HEK293 (cell line): ENCODE data around the gene DMC1.

Experiments
- CTCF ChIA-PET: fragments of 350-600 bp; formaldehyde crosslinking; extraction: SDS; loops from one replicate; lab custom pipeline; 2021; ENCODE audit warnings: antibody characterized with exemption; lab: Yijun Ruan, JAX
- POLR2A ChIA-PET: fragments of 300-600 bp; formaldehyde crosslinking; extraction: SDS; loops from one replicate; lab custom pipeline; 2020; ENCODE audit warnings: antibody characterized with exemption, inconsistent platforms; lab: Yijun Ruan, JAX
- H3K27ac ChIP-seq: fragments of 200-500 bp; sonication (Bioruptor generic); 2 replicates; pipeline ENCODE4 v1.5.1; 2014; ENCODE audit warnings: low read depth, low read length, control low read depth, inconsistent platforms; ENCODE audit errors: extremely low read depth
- H3K36me3 ChIP-seq, 2 experiments: fragments of 200-500 bp in 1 of 2; sonication (Bioruptor generic) in 1 of 2; 1 replicate in 1 of 2; 2 replicates in 1 of 2; pipeline ENCODE4 v1.5.1; 2014 to 2017; ENCODE audit warnings: inconsistent platforms in 2 of 2, low read length in 2 of 2; ENCODE audit not compliant: control insufficient read depth in 2 of 2, insufficient read depth in 1 of 2
- H3K4me1 ChIP-seq: fragments of 200-500 bp; sonication (Bioruptor generic); 2 replicates; pipeline ENCODE4 v1.5.1; 2014; ENCODE audit warnings: mild to moderate bottlenecking, low read length, inconsistent platforms; ENCODE audit not compliant: control insufficient read depth, insufficient read depth
- H3K4me3 ChIP-seq: 2 replicates; pipeline ENCODE4 v1.5.1; 2011; ENCODE audit warnings: low read depth, mild to moderate bottlenecking, control low read depth, low read length, moderate library complexity
- H3K9me3 ChIP-seq: fragments of 200-500 bp; sonication (Bioruptor generic); 2 replicates; pipeline ENCODE4 v1.5.1; 2014; ENCODE audit warnings: low read depth, low read length, inconsistent platforms; ENCODE audit not compliant: control insufficient read depth, insufficient read depth
- FEZF1 ChIP-seq: fragments of 450-650 bp; formaldehyde crosslinking; IDR thresholded peaks from 2 replicates; pipeline ENCODE4 v1.5.1; 2016; ENCODE audit warnings: missing biosample characterization, missing genetic modification characterization
- GLIS1 ChIP-seq: fragments of 450-650 bp; formaldehyde crosslinking; IDR thresholded peaks from 2 replicates; pipeline ENCODE4 v1.5.1; 2016; ENCODE audit warnings: missing biosample characterization, missing genetic modification characterization
- HOXC10 ChIP-seq: sonication (generic); formaldehyde crosslinking; IDR thresholded peaks from 2 replicates; pipeline ENCODE4 v1.8.1; 2023; ENCODE audit warnings: mild to moderate bottlenecking, missing genetic modification reagents
- HOXD13 ChIP-seq: sonication (generic); formaldehyde crosslinking; IDR thresholded peaks from 2 replicates; pipeline ENCODE4 v1.8.0; 2022; ENCODE audit warnings: missing genetic modification reagents, borderline replicate concordance
- ZBTB17 ChIP-seq: fragments of 450-650 bp; formaldehyde crosslinking; IDR thresholded peaks from 2 replicates; pipeline ENCODE4 v1.5.1; 2016; ENCODE audit warnings: missing biosample characterization, missing genetic modification characterization
- ZNF169 ChIP-seq: fragments of 450-650 bp; formaldehyde crosslinking; IDR thresholded peaks from 2 replicates; pipeline ENCODE4 v1.5.1; 2016; ENCODE audit warnings: missing biosample characterization, missing genetic modification characterization
- ZNF391 ChIP-seq: fragments of 450-650 bp; formaldehyde crosslinking; IDR thresholded peaks from 2 replicates; pipeline ENCODE4 v1.5.1; 2016; ENCODE audit warnings: low read depth, missing biosample characterization, missing genetic modification characterization, borderline replicate concordance
- ZNF530 ChIP-seq: fragments of 450-650 bp; formaldehyde crosslinking; IDR thresholded peaks from 2 replicates; pipeline ENCODE4 v1.5.1; 2016; ENCODE audit warnings: low read depth, missing biosample characterization, missing genetic modification characterization
- ZNF558 ChIP-seq: fragments of 450-650 bp; formaldehyde crosslinking; IDR thresholded peaks from 2 replicates; pipeline ENCODE4 v1.5.1; 2016; ENCODE audit warnings: missing biosample characterization, missing genetic modification characterization
- ZNF561 ChIP-seq: fragments of 450-650 bp; IDR thresholded peaks from 2 replicates; pipeline ENCODE4 v1.5.1; 2018; ENCODE audit warnings: missing biosample characterization, missing genetic modification characterization, borderline replicate concordance
- ZNF768 ChIP-seq: fragments of 450-650 bp; formaldehyde crosslinking; IDR thresholded peaks from 2 replicates; pipeline ENCODE4 v1.5.1; 2018; ENCODE audit warnings: missing biosample characterization, mild to moderate bottlenecking, missing genetic modification characterization
- TF ChIP-seq, protein P1 (sequence below): fragments of 450-650 bp; IDR thresholded peaks from 2 replicates; pipeline ENCODE4 v1.5.1; 2018; ENCODE audit warnings: missing biosample characterization, missing genetic modification characterization
- TF ChIP-seq, protein P2 (sequence below): fragments of 450-650 bp; formaldehyde crosslinking; IDR thresholded peaks from 2 replicates; pipeline ENCODE4 v1.5.1; 2016; ENCODE audit warnings: missing biosample characterization, missing genetic modification characterization, borderline replicate concordance

DMC1 gene

DNA sequence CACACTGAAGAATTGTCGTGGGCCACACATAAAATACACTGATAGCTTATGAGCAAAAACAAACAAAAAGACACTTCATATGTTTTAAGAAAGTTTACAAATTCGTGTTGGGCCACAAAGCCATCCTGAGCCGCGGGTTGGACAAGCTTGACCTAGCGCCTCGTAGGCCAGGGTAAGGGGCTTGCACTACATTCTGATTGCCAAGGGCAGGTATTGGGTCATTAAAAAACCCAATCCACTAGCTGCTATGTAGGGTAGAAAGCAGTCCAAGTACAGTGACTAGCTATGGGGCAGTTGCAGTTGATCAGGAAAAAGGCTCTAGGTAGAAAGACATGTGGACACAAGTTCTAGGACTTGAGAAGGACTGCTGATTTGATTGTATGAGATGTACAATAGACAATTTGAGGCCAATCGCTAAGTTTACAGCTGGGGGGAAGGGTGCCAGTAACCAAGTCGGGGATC is 88.1 kb downstream of the DMC1 start:
- TF ChIP-seq, protein P1, sequence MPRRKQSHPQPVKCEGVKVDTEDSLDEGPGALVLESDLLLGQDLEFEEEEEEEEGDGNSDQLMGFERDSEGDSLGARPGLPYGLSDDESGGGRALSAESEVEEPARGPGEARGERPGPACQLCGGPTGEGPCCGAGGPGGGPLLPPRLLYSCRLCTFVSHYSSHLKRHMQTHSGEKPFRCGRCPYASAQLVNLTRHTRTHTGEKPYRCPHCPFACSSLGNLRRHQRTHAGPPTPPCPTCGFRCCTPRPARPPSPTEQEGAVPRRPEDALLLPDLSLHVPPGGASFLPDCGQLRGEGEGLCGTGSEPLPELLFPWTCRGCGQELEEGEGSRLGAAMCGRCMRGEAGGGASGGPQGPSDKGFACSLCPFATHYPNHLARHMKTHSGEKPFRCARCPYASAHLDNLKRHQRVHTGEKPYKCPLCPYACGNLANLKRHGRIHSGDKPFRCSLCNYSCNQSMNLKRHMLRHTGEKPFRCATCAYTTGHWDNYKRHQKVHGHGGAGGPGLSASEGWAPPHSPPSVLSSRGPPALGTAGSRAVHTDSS (tag by site-specific recombination), result no peak
- TF ChIP-seq HOXC10 (CRISPR knock-in tag) (no peak), ZNF169 (tag by site-specific recombination) (no peak), ZNF558 (peak; percentile 91)
- no peaks in the 10 kb centered on the region for H3K4me1 ChIP-seq
- POLR2A ChIA-PET, result interaction anchor here (1.3 to 1.8 kb wide), 5 partner anchors 8 to 88 kb away, joined by 3 to 6 read pairs (median 5); partner anchors contain the start of gene DMC1
- no peak overlapping the region for H3K27ac ChIP-seq
- H3K36me3 ChIP-seq, result peaks cover 57 to 70% of the 10 kb centered on the region in 2 experiments
- no peak overlapping the region for H3K4me3 ChIP-seq
- CTCF ChIA-PET, result no interaction called here
- no peaks in the 10 kb centered on the region for H3K9me3 ChIP-seq

DNA sequence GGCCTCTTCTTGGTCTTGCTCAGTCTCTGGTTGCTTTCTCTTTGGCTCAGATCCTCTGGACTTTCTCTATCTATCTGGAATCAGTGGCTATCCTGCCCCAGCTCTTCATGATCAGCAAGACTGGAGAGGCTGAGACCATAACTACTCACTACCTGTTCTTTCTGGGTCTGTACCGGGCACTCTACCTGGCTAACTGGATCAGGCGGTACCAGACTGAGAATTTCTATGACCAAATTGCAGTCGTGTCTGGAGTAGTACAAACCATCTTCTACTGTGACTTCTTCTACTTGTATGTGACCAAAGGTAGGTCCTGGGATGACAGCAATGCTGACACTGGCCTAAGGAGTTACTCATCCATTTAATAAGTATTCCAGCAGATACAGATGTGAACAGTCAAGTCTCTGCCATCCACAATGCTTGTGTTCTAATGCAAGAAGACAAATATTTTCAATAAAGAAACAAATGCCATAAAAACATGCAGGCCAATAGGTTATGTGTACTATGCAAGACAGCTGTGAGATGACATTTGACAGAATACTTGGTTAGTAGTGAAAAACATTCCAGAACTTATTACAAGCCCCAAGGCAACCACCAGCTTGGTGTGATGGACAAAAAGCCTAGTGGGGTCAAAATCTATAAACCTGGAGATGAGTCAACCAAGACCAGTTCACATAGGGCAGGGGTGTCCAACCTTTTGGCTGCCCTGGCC is 88.7 kb downstream of the DMC1 start:
- H3K9me3 ChIP-seq, result no peaks in the 10 kb centered on the region
- no peak for TF ChIP-seq ZNF391 (tag by site-specific recombination)
- 0 out of 2 replicates have a peak, but pooled peaks have one; percentile 10 for TF ChIP-seq ZBTB17 (tag by site-specific recombination)
- no peak for TF ChIP-seq ZNF768 (tag by site-specific recombination)
- TF ChIP-seq, all 188 proteins: peak for 1
- peaks cover 51 to 64% of the 10 kb centered on the region in 2 experiments for H3K36me3 ChIP-seq
- H3K4me1 ChIP-seq, result no peaks in the 10 kb centered on the region
- H3K27ac ChIP-seq, result no peak overlapping the region
- H3K4me3 ChIP-seq, result no peak overlapping the region
- ChIA-PET CTCF (no interaction called here), POLR2A (interaction anchor here (0.8 to 1.8 kb wide), 9 partner anchors 9 to 89 kb away, joined by 3 to 10 read pairs (median 3); partner anchors contain the start of genes DMC1 and KDELR3)

- Histone ChIP-seq H3K4me1 (no peaks in the 10 kb centered on the region), H3K27ac (no peak overlapping the region; the same call in 1 of the 2 replicates), H3K36me3 (peaks cover 33 to 46% of the 10 kb centered on the region in 2 experiments), H3K4me3 (no peak overlapping the region), H3K9me3 (no peaks in the 10 kb centered on the region)
- TF ChIP-seq, protein P2, sequence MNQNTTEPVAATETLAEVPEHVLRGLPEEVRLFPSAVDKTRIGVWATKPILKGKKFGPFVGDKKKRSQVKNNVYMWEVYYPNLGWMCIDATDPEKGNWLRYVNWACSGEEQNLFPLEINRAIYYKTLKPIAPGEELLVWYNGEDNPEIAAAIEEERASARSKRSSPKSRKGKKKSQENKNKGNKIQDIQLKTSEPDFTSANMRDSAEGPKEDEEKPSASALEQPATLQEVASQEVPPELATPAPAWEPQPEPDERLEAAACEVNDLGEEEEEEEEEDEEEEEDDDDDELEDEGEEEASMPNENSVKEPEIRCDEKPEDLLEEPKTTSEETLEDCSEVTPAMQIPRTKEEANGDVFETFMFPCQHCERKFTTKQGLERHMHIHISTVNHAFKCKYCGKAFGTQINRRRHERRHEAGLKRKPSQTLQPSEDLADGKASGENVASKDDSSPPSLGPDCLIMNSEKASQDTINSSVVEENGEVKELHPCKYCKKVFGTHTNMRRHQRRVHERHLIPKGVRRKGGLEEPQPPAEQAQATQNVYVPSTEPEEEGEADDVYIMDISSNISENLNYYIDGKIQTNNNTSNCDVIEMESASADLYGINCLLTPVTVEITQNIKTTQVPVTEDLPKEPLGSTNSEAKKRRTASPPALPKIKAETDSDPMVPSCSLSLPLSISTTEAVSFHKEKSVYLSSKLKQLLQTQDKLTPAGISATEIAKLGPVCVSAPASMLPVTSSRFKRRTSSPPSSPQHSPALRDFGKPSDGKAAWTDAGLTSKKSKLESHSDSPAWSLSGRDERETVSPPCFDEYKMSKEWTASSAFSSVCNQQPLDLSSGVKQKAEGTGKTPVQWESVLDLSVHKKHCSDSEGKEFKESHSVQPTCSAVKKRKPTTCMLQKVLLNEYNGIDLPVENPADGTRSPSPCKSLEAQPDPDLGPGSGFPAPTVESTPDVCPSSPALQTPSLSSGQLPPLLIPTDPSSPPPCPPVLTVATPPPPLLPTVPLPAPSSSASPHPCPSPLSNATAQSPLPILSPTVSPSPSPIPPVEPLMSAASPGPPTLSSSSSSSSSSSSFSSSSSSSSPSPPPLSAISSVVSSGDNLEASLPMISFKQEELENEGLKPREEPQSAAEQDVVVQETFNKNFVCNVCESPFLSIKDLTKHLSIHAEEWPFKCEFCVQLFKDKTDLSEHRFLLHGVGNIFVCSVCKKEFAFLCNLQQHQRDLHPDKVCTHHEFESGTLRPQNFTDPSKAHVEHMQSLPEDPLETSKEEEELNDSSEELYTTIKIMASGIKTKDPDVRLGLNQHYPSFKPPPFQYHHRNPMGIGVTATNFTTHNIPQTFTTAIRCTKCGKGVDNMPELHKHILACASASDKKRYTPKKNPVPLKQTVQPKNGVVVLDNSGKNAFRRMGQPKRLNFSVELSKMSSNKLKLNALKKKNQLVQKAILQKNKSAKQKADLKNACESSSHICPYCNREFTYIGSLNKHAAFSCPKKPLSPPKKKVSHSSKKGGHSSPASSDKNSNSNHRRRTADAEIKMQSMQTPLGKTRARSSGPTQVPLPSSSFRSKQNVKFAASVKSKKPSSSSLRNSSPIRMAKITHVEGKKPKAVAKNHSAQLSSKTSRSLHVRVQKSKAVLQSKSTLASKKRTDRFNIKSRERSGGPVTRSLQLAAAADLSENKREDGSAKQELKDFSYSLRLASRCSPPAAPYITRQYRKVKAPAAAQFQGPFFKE (tag by site-specific recombination), result no peak
- TF ChIP-seq ZNF561 (tag by site-specific recombination) (no peak), HOXD13 (CRISPR knock-in tag) (no peak), ZNF530 (tag by site-specific recombination) (no peak), GLIS1 (tag by site-specific recombination) (peak; percentile 21; the same call in 1 of the 2 replicates), FEZF1 (tag by site-specific recombination) (peak; percentile 28; the same call in 1 of the 2 replicates)
- ChIA-PET CTCF (interaction anchor here (0.7 kb wide), 1 partner anchor 44 kb away, joined by 5 read pairs; no protein-coding TSS in a partner anchor), POLR2A (no interaction called here)
Measured at GRCh38 chr22:38479096-38479837, 90.7 kb downstream of the DMC1 start.
